Gastroesophageal sphincter (tissue), 3 donors: ENCODE results near the gene ZNF385A.

Source experiments
- EP300 ChIP-seq: sonication (generic); formaldehyde crosslinking; IDR thresholded peaks from one replicate; pipeline ENCODE4 v1.6.1; 2017; ENCODE audit warnings: antibody characterized with exemption, mild to moderate bottlenecking
- POLR2A ChIP-seq, 2 donors: fragments of 450-650 bp; IDR thresholded peaks; one replicate each; pipeline ENCODE4 v1.6.1; 2017; ENCODE audit warnings: antibody characterized with exemption in 2 of 2, mild to moderate bottlenecking in 2 of 2, moderate library complexity in 1 of 2
- POLR2AphosphoS5 ChIP-seq: sonication (generic); formaldehyde crosslinking; IDR thresholded peaks from one replicate; pipeline ENCODE4 v1.6.1; 2017; ENCODE audit warnings: antibody characterized with exemption
- TF ChIP-seq, protein P1 (sequence below), 4 experiments: fragments of 200-600 bp in 2 of 4; fragments of 450-650 bp in 2 of 4; sonication (generic) in 1 of 4; IDR thresholded peaks; one replicate each; pipeline ENCODE4 v1.5.1; 2017 to 2019; ENCODE audit warnings: antibody characterized with exemption in 4 of 4, mild to moderate bottlenecking in 2 of 4, moderate library complexity in 2 of 4

- TF ChIP-seq POLR2A (IDR thresholded peaks at IDR 0.05) (no peak), POLR2AphosphoS5 (no peak), EP300 (no peak)
- TF ChIP-seq, protein P1, sequence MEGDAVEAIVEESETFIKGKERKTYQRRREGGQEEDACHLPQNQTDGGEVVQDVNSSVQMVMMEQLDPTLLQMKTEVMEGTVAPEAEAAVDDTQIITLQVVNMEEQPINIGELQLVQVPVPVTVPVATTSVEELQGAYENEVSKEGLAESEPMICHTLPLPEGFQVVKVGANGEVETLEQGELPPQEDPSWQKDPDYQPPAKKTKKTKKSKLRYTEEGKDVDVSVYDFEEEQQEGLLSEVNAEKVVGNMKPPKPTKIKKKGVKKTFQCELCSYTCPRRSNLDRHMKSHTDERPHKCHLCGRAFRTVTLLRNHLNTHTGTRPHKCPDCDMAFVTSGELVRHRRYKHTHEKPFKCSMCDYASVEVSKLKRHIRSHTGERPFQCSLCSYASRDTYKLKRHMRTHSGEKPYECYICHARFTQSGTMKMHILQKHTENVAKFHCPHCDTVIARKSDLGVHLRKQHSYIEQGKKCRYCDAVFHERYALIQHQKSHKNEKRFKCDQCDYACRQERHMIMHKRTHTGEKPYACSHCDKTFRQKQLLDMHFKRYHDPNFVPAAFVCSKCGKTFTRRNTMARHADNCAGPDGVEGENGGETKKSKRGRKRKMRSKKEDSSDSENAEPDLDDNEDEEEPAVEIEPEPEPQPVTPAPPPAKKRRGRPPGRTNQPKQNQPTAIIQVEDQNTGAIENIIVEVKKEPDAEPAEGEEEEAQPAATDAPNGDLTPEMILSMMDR (IDR thresholded peaks at IDR 0.05), result no peak
Measured at GRCh38 chr12:54377797-54378515, 6.6 kb downstream of the ZNF385A start.
